Mucosa of descending colon (tissue), 3 donors: ENCODE data around the gene ANO4. TPM values are rescaled to one million over a fixed set of nuclear protein-coding genes. Genes with fewer than 3 reads are reported as not detected.

Source experiments
- ATAC-seq: fragments of 200-7000 bp; cut with Tn5 transposase; one replicate; pipeline ENCODE4 v1.9.1; 2020; ENCODE audit warnings: mild to moderate bottlenecking, moderate library complexity
- DNase-seq, 3 donors: peaks; one replicate each; pipeline ENCODE4 v3.0.0-alpha.2; 2020
- H3K36me3 ChIP-seq: fragments of 200-600 bp; one replicate; pipeline ENCODE4 v1.8.0; 2021; ENCODE audit warnings: low read depth, mild to moderate bottlenecking
- H3K4me1 ChIP-seq: fragments of 200-600 bp; one replicate; pipeline ENCODE4 v1.8.0; 2021; ENCODE audit warnings: low read depth, mild to moderate bottlenecking
- H3K4me3 ChIP-seq: fragments of 200-600 bp; one replicate; pipeline ENCODE4 v1.8.0; 2021; ENCODE audit warnings: mild to moderate bottlenecking
- H3K9me3 ChIP-seq: fragments of 200-600 bp; one replicate; pipeline ENCODE4 v1.8.0; 2021; ENCODE audit warnings: mild to moderate bottlenecking
- CTCF ChIP-seq: fragments of 200-600 bp; IDR thresholded peaks from one replicate; pipeline ENCODE4 v1.8.0; 2022; ENCODE audit warnings: antibody characterized with exemption, mild to moderate bottlenecking
- intact Hi-C, 2 donors: fragments of 100-400 bp; cut with DNase I in 1 of 2; cut with micrococcal nuclease in 1 of 2; formaldehyde crosslinking; loops; one replicate each; pipeline versions ENCODE4 v1.11.0 to v1.11.1; 2022; cut with DNase I, micrococcal nuclease
- total RNA-seq, 3 donors: library from RNA; stranded (reverse); fragmentation: NEBNext Ultra II Directional in 2 of 3; extraction: Animal tissue kit (Norgen Biotek cat#: 25700) in 2 of 3; gene quantifications; one replicate each; pipeline versions ENCODE4 v1.2.1 to v1.2.4, GENCODE V29; 2021 to 2023
- donor health status: DM: no; HTN: no; CAD: no; lungs with moderate emphysema.
- donor health status: DM: no; HTN: no; CAD: no.
- donor health status: DM: no; HTN: yes; CAD: no.

ANO4 gene
- total RNA-seq, 3 donors from 2014 or later, result 0.13 to 1.9 (median 0.14) TPM

- Histone ChIP-seq H3K4me1 (no peaks in the 10 kb centered on the region), H3K36me3 (no peaks in the 10 kb centered on the region), H3K9me3 (no peaks in the 10 kb centered on the region), H3K4me3 (no peak overlapping the region)
- ATAC-seq, result no peak
- no peak for DNase-seq
- no peak for TF ChIP-seq CTCF
- intact Hi-C loops, result no loop called here
Observed at GRCh38 chr12:100790552-100790951, 4.0 kb upstream of the ANO4 start.

- intact Hi-C loops, result no loop called here
- ATAC-seq (no peak), DNase-seq (no peak)
- TF ChIP-seq CTCF, result no peak
- Histone ChIP-seq H3K9me3 (no peaks in the 10 kb centered on the region), H3K36me3 (no peaks in the 10 kb centered on the region), H3K4me1 (no peaks in the 10 kb centered on the region), H3K4me3 (no peak overlapping the region)
Observed at GRCh38 chr12:100793182-100793581, 1.4 kb upstream of the ANO4 start.

DNA sequence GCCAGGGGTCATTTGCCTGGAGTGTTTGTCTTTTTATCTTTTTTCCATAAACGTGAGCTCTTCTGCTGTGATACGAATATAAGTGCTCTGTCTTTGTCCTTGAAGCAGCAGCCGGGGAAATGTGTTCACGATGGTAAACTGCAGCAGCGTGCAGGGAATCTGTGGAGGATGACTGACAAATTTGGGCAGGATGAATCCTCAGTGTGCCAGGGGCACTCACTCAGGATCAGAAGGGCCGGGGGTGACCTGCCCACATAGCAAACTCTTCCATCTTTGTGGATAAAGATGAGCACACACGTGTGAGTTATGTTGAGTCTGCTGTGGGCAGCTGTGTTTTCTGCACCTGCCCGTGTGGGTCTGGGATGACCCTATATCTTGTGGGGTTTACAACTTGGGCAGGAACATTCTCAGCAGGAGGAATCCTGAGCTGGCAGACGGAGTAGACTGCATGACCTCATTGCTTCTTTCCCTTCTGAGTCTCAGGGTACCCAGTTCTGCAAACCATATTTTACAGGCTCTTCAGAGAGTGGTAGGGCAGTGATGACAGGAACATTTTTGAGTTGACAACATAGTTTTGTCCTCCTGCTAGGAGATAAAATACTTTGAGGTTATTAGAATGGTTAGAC lies 711 bp downstream of the ANO4 start:
- intact Hi-C loops, result no loop called here
- DNase-seq, result no peak
- Histone ChIP-seq H3K4me1 (no peaks in the 10 kb centered on the region), H3K36me3 (no peaks in the 10 kb centered on the region), H3K9me3 (no peaks in the 10 kb centered on the region), H3K4me3 (no peak overlapping the region)
- ATAC-seq, result no peak
- TF ChIP-seq CTCF, result no peak

DNA sequence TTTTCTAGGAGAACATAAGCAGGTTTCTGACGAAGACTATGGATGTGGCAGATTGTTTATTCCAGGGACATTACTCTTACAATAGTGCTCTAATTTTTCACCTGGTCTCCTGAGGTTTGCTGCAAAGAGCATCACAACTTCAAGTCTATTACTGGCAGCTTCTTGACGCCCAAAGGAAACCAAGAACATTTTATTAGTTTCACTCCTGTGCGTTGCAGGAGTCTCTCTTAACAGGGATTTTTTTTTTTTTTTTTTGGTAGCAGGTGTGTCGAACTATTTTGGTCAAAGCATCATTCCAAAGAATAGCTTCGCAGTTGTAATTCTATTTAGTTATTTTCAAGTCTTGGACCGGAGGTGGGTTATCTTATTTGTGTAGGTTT lies 1.2 kb downstream of the ANO4 start:
- Histone ChIP-seq H3K4me1 (no peaks in the 10 kb centered on the region), H3K4me3 (no peak overlapping the region), H3K9me3 (no peaks in the 10 kb centered on the region), H3K36me3 (no peaks in the 10 kb centered on the region)
- intact Hi-C loops, result no loop called here
- no peak for TF ChIP-seq CTCF
- DNase-seq (no peak), ATAC-seq (no peak)

DNA sequence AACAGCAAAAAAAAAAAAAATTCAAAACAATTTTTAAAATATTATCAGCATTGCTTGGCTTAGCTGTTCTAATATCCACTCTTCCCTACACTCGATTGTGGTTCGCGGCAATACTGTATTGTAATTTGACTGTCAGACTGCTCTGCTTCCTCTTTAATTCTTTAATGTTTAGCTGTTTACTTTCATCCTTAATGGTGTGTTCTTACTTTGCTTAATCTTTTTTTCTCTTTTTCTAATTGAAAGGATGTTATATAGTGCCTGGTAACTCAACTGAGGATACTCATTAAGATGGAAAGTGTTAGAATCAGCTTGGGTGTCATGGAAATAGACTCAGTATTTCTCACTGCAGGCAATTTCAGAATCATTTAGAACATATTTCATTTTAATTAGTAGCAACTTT lies 2.0 kb downstream of the ANO4 start:
- no peaks in the 10 kb centered on the region for H3K9me3 ChIP-seq
- DNase-seq (no peak), ATAC-seq (no peak)
- no peaks in the 10 kb centered on the region for H3K36me3 ChIP-seq
- no peak for TF ChIP-seq CTCF
- intact Hi-C loops, result no loop called here
- H3K4me3 ChIP-seq, result no peak overlapping the region
- no peaks in the 10 kb centered on the region for H3K4me1 ChIP-seq

DNA sequence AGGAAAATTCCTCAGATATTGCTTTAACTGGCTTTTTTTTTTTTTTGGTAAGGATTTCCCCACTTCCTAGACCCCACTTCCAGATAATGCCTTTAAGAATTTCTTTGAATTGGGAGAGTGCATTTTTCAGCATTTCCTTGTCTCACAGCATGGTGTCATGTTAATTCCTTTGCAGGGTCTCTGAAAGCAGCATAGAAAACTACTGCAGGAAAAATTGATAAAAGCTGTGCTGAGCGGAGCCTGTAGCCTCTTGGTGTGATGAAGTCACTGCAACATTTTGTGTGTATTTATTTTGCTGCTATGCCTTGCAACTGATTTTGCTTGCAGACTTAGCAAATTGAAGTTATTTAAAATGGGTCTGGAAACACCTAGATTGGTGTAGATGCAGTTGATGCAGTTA lies 2.7 kb downstream of the ANO4 start:
- TF ChIP-seq CTCF, result no peak
- Histone ChIP-seq H3K36me3 (no peaks in the 10 kb centered on the region), H3K4me1 (no peaks in the 10 kb centered on the region), H3K9me3 (no peaks in the 10 kb centered on the region), H3K4me3 (no peak overlapping the region)
- ATAC-seq (no peak), DNase-seq (no peak)
- intact Hi-C loops, result no loop called here
